ENCODE data around the gene IL17D. TPM values are rescaled to one million over a fixed set of nuclear protein-coding genes. Genes with fewer than 3 reads are reported as not detected.

IL17D gene
- total RNA-seq, 1 donor from 2014 or later: 1.3 TPM

- Mint-ChIP-seq H3K27me3 (ENCODE audit: unreplicated experiment) (peaks cover 9% of the 10 kb centered on the region), H3K4me3 (ENCODE audit: unreplicated experiment) (no peak overlapping the region)
These were observed 3.2 kb upstream of the IL17D start for GRCh38 chr13:20700288-20700687.

GRCh38 chr13:20701461-20701860 is 2.0 kb upstream of the IL17D start:
- no peaks in the 10 kb centered on the region for H3K36me3 Mint-ChIP-seq (ENCODE audit: unreplicated experiment)
- H3K9me3 Mint-ChIP-seq (ENCODE audit: unreplicated experiment): peaks cover 12% of the 10 kb centered on the region
- no peak overlapping the region for H3K4me3 Mint-ChIP-seq (ENCODE audit: unreplicated experiment)
- TF ChIP-seq, protein P1, sequence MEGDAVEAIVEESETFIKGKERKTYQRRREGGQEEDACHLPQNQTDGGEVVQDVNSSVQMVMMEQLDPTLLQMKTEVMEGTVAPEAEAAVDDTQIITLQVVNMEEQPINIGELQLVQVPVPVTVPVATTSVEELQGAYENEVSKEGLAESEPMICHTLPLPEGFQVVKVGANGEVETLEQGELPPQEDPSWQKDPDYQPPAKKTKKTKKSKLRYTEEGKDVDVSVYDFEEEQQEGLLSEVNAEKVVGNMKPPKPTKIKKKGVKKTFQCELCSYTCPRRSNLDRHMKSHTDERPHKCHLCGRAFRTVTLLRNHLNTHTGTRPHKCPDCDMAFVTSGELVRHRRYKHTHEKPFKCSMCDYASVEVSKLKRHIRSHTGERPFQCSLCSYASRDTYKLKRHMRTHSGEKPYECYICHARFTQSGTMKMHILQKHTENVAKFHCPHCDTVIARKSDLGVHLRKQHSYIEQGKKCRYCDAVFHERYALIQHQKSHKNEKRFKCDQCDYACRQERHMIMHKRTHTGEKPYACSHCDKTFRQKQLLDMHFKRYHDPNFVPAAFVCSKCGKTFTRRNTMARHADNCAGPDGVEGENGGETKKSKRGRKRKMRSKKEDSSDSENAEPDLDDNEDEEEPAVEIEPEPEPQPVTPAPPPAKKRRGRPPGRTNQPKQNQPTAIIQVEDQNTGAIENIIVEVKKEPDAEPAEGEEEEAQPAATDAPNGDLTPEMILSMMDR (IDR thresholded peaks at IDR 0.05; ENCODE audit: partially characterized antibody, unreplicated experiment): no peak
- H3K27ac Mint-ChIP-seq (ENCODE audit: unreplicated experiment): no peak overlapping the region
- no peak for DNase-seq
- peaks cover 8% of the 10 kb centered on the region for H3K27me3 Mint-ChIP-seq (ENCODE audit: unreplicated experiment)
- H3K4me1 Mint-ChIP-seq (ENCODE audit: low read depth, unreplicated experiment): no peaks in the 10 kb centered on the region

More at GRCh38 chr13:20700288-20700687, 3.2 kb upstream of the IL17D start:
- H3K36me3 Mint-ChIP-seq (ENCODE audit: unreplicated experiment): no peaks in the 10 kb centered on the region
- H3K27ac Mint-ChIP-seq (ENCODE audit: unreplicated experiment): no peak overlapping the region
- H3K4me1 Mint-ChIP-seq (ENCODE audit: low read depth, unreplicated experiment): no peaks in the 10 kb centered on the region
- DNase-seq: no peak
- H3K9me3 Mint-ChIP-seq (ENCODE audit: unreplicated experiment): peaks cover 7% of the 10 kb centered on the region
- TF ChIP-seq, protein P1 (IDR thresholded peaks at IDR 0.05; ENCODE audit: partially characterized antibody, unreplicated experiment): no peak

GRCh38 chr13:20702530-20702914 is 977 bp upstream of the IL17D start:
- Mint-ChIP-seq H3K4me3 (ENCODE audit: unreplicated experiment) (peak overlapping the region; percentile 89), H3K4me1 (ENCODE audit: low read depth, unreplicated experiment) (no peaks in the 10 kb centered on the region)

GRCh38 chr13:20703780-20704458 is 420 bp downstream of the IL17D start:
- Mint-ChIP-seq H3K27me3 (ENCODE audit: unreplicated experiment) (peaks cover 8% of the 10 kb centered on the region), H3K27ac (ENCODE audit: unreplicated experiment) (no peak overlapping the region), H3K4me3 (ENCODE audit: unreplicated experiment) (no peak overlapping the region), H3K9me3 (ENCODE audit: unreplicated experiment) (peaks cover 12% of the 10 kb centered on the region), H3K4me1 (ENCODE audit: low read depth, unreplicated experiment) (no peaks in the 10 kb centered on the region), H3K36me3 (ENCODE audit: unreplicated experiment) (no peaks in the 10 kb centered on the region)
- peak; percentile 85 for DNase-seq
- TF ChIP-seq, protein P1 (IDR thresholded peaks at IDR 0.05; ENCODE audit: partially characterized antibody, unreplicated experiment): peak; percentile 61

More at GRCh38 chr13:20702530-20702914, 977 bp upstream of the IL17D start:
- TF ChIP-seq, protein P1 (IDR thresholded peaks at IDR 0.05; ENCODE audit: partially characterized antibody, unreplicated experiment): no peak
- peaks cover 8% of the 10 kb centered on the region for H3K27me3 Mint-ChIP-seq (ENCODE audit: unreplicated experiment)
- peaks cover 12% of the 10 kb centered on the region for H3K9me3 Mint-ChIP-seq (ENCODE audit: unreplicated experiment)
- DNase-seq: no peak
- H3K27ac Mint-ChIP-seq (ENCODE audit: unreplicated experiment): peak overlapping the region; percentile 77
- H3K36me3 Mint-ChIP-seq (ENCODE audit: unreplicated experiment): no peaks in the 10 kb centered on the region

GRCh38 chr13:20704459-20705069 is 1.1 kb downstream of the IL17D start:
- TF ChIP-seq, protein P1 (IDR thresholded peaks at IDR 0.05; ENCODE audit: partially characterized antibody, unreplicated experiment): peak; percentile 9

More at GRCh38 chr13:20704459-20705069, 1.1 kb downstream of the IL17D start:
- H3K27ac Mint-ChIP-seq (ENCODE audit: unreplicated experiment): no peak overlapping the region
- peaks cover 12% of the 10 kb centered on the region for H3K9me3 Mint-ChIP-seq (ENCODE audit: unreplicated experiment)
- DNase-seq: no peak
- H3K4me3 Mint-ChIP-seq (ENCODE audit: unreplicated experiment): peak overlapping the region; percentile 86
- H3K27me3 Mint-ChIP-seq (ENCODE audit: unreplicated experiment): peaks cover 8% of the 10 kb centered on the region
- no peaks in the 10 kb centered on the region for H3K36me3 Mint-ChIP-seq (ENCODE audit: unreplicated experiment)
- no peaks in the 10 kb centered on the region for H3K4me1 Mint-ChIP-seq (ENCODE audit: low read depth, unreplicated experiment)
